ENCODE data around the gene ABCA1.
"Not testable (repeated sequence)": the region's sequence is repeated elsewhere in the genome, so short reads cannot be mapped to it uniquely, and the experiment has no call there.

ABCA1 gene

DNA sequence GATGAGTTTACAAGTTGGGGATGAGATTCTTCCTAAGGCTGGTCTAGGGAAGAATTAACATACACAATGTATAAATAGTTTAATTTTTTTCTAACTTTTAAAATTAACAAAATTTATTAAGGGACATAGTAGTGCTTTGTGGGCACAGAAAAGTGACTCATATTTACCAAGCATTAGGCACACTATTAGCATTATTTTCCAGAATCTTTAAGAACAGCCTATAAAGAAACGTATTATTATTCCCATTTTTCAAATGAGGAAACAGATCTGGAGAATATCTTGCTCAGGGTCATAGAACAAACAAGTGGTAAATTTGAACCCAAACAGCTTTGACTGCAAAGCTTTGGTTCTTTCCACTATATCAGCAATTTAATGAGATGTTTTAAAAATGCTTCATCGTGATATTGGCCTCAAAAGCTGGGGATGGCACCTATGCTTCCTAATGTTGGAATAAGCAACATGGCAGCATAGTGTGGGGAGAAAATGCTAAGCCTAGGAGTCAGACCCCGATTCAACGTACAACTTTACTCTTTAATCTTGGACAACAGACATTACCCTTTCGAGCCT is 55.9 kb downstream of the ABCA1 start:
- DNase-seq (ENCODE audit: low read depth in 1 of 2, low spot score in 1 of 2) = no peak

DNA sequence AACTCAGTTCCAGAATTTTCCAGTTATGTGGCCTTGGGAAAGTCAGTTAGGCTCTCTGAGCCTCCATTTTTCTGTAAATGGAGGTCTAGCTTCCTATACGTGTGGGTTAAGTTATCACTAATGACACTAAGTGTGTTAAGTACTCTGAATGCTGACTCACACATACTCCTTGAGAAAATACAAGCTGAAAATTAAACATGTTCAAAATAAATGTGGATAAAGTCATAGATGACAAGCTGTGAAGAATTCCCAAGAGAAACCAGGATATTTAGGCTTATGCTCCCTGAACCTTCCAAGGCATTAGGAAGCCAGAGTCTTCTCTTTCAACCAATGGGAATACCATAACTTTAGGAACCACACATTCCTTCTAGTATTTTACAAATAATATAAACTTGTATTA is 58.1 kb downstream of the ABCA1 start:
- DNase-seq (ENCODE audit: low read depth in 1 of 2, low spot score in 1 of 2) = no peak

DNA sequence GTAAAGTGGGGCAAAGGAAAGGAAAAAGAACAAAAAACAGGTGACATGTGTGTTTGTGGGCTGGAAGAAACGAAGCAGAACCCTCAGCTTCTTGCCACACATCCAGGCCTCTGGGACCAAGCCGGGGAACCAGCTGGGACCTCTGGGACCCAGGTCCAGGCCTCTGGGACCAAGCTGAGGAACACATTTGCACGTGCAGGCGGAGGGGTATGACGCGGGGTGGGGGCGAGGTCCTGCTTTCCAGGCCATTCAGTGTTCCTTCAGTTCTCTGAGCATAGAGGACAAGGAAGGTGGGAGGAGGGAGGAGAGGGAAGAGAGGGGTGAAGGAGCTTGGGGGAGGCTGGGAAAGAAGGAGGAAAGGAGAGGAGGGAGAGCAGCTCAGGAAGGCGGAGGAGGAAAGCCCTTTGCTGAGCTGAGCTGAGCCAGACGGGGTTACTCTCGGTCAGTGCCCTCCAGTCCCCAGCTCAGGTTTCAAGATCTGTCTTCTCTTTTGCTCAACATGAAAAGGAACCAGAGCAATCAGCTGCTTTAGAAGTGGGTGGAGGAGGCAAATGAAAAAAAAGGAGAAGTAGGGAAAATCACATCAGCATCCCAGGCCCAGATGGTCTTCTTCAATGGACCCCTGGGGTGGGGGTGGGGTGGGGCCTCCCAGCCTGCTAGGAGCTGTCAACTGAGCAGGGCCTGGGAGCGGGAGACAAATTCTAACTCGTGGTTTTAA is 59.1 kb downstream of the ABCA1 start:
- no peak for DNase-seq (ENCODE audit: low read depth in 1 of 2, low spot score in 1 of 2)

DNA sequence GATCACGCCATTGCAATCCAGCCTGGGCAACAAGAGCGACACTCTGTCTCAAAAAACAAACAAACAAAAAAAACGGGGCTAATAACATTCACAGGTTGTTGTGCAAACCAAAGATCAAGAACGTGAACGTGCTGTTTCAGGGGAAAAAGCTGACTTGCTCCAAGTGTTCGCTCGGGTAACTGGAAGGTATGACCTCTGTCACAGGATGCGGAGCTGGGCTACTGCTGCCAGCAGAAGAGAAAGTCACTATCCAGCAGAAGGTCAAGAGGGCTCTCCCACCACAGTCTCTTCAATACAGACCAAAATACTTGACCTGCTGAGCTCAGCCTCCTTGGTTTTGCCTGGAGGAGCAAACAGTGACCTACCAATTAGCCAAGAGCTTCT is 59.7 kb downstream of the ABCA1 start:
- DNase-seq (ENCODE audit: low read depth in 1 of 2, low spot score in 1 of 2) = no peak

DNA sequence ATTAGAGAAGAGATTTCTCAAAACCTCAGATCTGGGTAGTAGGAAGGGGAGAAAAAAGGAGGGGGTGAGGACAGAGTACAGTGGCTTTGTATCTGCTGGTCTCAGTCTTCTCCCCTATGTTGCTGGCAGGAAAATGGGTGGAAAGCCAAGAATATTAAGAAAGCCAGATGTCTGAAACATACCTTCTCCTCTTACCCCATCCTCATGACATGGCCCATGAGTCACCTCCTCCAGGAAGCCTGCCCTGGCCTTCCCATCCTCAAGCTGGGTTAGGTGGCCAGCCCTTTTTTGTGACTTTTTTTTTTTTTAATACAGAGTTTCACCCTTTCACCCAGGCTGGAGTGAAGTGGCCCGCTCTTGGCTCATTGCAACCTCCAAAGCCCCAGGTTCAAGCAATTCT is 61.8 kb downstream of the ABCA1 start:
- DNase-seq (ENCODE audit: low read depth in 1 of 2, low spot score in 1 of 2) = no peak

DNA sequence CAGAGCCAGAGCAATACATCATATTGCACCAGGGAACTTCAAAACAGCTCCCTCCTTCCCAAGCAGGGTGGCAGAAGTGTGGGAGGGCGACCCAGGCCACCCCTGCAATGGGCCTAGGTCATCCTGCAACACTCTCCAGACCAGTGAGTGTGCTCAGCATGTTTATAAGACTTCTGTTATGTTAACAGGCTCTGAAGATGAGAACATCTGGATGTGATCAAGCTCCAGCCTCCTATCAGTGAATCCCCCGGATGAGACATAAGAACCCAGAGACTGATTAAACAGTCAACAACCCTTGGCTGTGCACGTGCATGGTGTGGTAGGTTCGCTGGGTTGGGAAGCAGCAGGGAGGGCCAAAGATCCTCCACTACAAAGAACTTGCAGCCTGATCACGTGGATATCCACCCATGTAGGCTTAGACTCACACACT is 63.3 kb downstream of the ABCA1 start:
- DNase-seq (ENCODE audit: low read depth in 1 of 2, low spot score in 1 of 2) = no peak

DNA sequence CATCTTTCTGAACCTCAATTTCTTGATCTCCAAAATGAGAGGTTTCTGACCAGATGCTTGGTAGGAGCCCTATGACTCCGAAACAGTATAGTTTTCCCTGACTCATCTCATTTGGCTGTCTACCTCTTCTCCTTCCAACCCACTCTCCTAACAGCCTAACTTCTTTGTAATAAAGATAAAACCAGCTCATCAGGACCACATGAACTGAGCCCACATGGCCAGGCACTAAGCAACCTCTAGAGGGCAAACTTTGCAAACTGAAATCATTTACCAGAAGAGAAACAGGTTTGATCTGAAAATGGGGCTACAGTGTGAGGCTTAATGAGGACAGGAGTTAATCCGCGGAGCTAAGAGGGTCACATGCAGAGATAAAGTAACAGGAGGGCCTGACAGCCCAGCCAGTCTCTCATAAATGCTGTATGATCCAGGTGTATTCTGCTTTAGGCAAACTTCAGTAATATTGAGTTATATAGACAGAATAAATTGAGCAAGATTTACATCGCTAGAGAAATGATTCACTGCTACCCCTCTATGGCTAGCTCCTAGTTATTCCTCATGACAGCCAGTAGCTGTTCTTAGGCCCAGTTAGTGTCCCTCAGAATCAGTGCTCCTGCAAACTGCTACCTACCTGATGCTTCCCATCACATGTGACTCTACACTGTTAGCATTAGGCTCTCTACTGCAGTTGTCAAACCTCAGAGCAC is 64.6 kb downstream of the ABCA1 start:
- DNase-seq (ENCODE audit: low read depth in 1 of 2, low spot score in 1 of 2) = peak in 1 of 2 donors; percentile 35

DNA sequence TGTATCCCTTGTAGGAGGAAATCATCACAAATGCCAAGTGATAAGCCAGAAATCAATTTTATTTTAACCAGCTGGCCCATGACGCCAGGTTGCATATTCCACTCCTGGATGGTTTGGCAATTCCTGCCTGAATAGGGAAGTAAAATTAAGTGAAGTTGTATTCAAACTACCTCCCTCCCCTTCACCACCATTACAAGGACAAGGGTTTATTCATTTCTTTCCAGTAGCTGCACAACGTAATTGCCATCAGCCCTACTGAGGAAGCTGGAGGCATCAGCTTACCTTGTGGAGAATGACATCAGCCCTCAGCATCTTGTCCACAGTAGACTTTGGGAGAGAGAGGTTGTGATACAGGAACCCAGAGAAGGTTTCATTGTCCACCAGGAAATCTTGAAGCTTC is 66.6 kb downstream of the ABCA1 start:
- DNase-seq (ENCODE audit: low read depth in 1 of 2, low spot score in 1 of 2) = no peak

DNA sequence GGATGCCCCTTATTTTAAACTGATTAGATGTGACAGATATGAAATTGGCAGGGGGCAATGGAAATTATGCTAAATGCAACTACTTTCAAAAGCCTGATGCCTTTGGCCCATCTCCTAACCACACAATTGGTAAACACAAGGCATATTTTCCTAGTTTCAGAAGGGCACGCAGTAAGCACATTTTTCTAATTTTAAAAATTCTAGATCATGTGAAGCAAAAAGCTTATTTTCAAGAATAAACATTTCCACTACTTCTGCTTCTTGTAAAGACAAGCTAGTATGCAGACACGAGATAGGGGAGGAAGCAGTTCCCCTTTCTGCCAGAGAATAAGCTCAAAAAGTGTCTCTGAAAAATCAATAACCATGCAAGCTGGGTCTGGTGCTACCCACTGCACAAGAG is 67.7 kb downstream of the ABCA1 start:
- DNase-seq (ENCODE audit: low read depth in 1 of 2, low spot score in 1 of 2) = no peak

DNA sequence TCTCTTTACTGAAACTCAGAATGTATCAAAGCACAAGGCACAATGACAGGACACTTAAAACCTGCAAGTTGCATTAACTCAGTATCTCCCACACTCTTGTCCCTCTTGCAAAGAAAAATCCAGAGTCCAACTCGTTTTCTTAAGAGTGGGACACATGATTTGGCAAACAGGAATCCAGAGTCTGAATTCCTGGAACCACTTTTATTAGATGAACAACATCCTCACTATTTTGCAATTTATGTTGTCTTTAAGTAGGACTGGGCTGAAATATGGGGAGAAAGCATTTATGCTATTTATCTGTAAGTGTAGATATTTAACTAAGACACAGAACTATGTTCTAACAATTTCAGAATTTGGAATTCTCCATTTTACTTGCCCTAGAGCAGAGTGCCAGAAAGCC is 69.1 kb downstream of the ABCA1 start:
- DNase-seq (ENCODE audit: low read depth in 1 of 2, low spot score in 1 of 2) = no peak

DNA sequence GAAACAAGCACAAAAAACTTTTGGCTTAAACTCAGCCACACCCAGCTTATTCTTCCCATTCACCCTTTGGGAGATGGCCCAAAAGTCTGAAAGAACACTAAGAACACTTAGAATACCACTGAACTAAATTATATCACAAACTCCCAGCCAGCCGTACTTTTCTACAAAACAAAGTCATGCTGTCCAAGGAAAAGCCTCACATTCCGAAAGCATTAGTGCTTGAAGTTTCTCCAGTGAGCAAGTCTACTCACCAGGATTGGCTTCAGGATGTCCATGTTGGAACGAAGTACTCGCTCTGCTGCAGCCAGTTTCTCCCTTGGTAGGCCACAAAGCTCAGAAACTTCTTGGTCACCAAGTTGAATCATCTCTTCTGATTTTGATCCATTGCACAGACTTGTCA is 69.7 kb downstream of the ABCA1 start:
- DNase-seq (ENCODE audit: low read depth in 1 of 2, low spot score in 1 of 2) = no peak

DNA sequence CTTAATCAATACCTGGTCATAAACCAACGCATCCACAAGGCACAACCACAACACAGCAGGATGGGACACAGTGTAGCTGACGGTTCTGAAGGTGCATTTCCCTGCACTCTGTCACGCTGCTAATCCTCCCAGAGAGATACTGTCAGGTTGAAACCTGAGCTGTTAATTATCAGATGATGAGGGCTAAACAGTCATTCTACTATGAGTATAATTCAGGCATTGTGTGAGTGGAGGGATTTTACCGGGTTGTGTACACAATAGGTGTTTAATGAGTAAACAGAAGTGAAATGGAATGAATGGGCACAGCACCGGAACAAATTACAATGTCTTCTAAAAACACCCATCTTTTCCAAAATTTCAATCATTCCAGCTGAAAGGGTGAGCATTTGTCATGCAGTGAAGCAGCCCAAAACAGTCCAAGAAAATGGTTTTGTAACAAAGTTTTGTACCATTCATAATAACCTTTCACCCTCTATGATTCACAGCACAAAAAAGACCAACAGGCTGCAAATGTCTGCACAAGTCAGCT is 71.5 kb downstream of the ABCA1 start:
- DNase-seq (ENCODE audit: low read depth in 1 of 2, low spot score in 1 of 2) = no peak

DNA sequence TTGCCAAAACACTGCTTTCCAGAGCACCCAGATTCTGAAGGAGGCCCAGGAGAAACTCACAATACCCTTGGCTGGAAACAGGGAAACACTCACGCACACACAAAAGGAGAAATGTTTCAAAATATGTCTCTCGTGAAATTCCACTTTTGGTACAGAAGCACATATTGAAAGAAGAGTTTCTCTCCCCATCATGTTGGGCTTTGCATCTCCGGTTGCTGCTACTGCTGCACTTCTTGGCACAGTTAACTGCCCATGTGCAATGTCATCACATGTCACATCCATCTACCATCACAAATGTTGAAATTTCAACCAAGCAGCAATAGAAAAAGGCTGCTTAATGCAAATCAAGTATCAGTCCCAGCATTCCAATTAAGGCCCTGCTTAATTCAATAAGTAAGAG is 72.1 kb downstream of the ABCA1 start:
- DNase-seq (ENCODE audit: low read depth in 1 of 2, low spot score in 1 of 2) = no peak

DNA sequence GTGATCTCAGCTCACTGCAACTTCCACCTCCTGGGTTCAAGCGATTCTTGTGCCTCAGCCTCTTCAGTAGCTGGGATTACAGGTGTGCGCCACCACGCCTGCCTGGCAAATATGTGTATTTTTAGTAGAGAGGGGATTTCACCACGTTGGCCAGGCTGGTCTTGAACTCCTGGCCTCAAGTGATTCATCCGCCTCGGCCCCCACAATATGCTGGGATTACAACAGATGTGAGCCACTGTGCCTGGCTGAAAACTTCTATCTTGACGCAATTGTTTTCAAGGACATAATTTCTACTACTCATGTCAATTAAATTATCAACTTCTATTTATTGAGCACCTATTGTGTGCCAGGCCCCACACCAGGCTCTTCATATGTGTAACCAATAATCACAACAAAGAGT is 72.7 kb downstream of the ABCA1 start:
- not testable (repeated sequence) for DNase-seq (ENCODE audit: low read depth in 1 of 2, low spot score in 1 of 2)

DNA sequence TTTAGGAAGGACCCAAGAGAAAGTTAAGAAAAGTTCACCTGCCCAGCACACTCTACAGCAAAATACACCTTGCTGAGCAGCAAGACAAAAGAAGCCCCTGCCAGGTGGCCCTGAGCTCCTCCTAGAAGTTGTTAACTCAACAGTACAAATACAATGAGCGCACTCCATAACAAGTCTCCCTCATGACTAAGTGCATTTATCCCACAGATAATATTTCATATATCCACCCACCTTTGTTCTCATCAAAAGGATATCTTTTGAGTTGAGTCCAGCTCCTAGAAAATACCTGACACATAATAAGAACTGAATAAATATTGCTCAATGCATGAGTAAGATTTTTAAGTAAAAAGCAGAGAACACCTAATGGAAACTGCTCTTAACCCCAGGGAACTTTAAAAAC is 73.3 kb downstream of the ABCA1 start:
- DNase-seq (ENCODE audit: low read depth in 1 of 2, low spot score in 1 of 2) = no peak

DNA sequence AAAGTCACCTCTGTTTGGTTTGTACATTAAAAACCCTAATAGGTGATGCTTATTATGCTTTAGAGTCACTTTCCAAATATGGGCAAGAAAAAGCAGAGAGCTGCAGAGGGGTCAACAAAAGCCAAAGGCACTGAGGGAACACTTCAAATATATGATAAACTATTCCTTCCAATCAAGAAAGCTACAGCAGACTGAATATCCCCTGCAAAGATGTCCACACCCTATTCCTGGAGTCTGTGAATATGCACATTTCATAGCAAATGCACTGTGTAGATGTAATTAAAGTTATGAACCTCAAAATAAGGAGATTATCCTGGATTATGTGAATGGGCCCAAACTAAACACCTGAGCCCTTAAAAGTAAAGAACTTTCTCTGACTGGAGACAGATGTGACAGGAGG is 74.3 kb downstream of the ABCA1 start:
- DNase-seq (ENCODE audit: low read depth in 1 of 2, low spot score in 1 of 2) = no peak

DNA sequence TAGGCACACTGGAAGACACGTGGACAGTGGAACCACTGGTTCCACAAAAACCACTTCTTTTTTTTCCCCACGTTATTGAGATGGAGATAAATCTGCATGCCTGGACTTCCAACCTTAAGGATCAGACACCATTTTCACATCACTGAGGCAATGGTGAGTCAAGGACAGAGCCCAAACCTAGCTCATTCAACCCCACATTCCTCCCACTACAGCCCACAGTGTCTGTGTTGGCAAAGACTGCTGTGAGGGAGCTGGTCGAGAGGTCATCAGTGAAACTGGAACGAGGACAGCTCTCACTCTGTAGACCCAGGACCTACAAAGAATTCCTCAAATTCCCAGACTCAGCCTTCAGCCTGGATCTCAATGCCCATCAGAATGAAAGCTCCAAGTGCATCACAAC is 74.8 kb downstream of the ABCA1 start:
- no peak for DNase-seq (ENCODE audit: low read depth in 1 of 2, low spot score in 1 of 2)

DNA sequence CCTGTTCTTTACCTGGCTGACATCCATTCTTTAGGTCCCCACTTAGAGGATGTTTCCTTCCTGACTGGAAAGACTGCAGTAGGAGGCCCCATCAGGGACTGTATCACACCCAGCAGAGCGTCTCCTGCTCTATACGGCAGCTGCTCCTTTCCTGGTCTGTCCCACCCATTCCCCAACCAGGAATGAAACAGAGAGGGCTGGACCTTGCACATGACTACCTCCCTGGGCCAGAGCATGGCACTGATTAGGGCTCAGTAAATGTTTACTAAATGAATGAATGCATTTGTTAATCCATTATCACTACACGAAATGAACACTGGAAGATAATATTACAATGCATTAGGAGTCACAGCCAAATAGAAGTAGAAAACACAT is 76.4 kb downstream of the ABCA1 start:
- DNase-seq (ENCODE audit: low read depth in 1 of 2, low spot score in 1 of 2) = no peak

DNA sequence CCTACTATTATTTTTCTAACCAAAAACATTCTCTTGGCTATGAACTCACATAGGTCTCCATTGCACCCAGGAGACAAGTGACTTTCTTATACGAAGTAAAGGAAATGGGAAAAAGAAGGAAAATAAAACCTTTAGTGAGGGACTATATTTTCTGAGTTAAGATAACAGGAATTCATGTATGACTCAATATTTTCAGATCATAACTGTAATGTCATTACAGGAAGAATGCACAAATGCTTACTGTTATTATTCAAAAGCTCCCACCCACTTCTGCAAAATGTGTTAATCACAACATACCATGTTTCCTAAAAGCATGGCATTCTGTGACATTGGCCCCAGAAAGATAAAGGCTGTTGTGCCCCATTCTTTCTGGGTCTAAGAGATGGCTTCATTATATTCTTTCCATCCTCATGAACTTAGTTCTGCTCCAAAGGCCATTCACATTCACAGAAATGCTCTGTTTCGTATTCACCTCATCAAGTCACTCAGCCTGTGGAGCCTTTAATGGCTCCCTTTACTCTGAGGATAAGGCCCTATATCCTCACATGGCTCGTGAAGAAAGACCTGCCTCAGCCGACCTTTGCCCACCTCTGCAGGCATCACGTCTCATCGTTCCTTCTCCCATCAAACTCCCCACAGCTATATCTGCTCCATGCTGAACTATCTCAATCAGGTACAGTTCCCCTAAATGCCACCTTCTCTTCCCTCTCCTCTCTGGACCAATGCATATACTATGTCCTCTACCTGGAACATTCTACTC is 77.0 kb downstream of the ABCA1 start:
- DNase-seq (ENCODE audit: low read depth in 1 of 2, low spot score in 1 of 2) = no peak

DNA sequence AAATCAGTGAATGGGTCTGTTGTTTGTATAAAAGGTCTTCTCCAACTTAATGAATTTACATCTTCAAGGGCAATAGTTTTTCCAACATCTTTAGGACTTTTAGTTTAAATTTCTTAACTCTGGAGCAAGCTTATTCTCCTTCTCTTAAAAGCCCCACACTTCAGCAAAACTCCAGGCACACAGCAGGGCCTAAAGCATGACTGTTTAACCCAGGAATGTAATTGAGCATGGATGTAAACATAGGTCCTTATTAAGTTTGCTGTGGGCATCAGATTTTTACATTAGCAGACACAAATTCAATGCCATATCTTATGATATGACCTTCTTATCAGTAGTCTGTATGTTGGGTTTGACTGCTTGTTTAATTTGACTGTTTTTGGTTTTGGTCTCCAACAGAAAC is 78.9 kb downstream of the ABCA1 start:
- DNase-seq (ENCODE audit: low read depth in 1 of 2, low spot score in 1 of 2) = no peak

DNA sequence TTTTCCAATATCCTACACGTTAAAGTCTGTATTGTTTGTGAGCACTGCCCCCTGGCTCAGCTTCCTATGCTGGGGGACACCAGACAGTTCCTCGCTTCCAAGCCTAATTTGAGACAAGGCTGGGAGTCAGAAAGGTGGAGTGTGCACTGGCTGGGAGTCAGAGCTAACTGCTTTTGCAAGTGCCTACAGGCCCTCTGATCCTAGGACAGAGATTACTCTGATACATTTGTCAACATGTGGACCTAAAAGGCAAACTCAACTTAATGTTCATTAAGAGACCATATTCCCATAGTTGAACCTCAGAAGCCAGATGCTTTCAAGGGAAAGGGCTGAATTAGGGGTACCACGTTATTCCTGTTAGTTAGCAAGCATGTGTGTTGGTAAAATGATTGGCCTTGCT is 83.2 kb downstream of the ABCA1 start:
- no peak for DNase-seq (ENCODE audit: low read depth in 1 of 2, low spot score in 1 of 2)
